ENCODE data around the gene WRAP73.

Gene WRAP73

DNA sequence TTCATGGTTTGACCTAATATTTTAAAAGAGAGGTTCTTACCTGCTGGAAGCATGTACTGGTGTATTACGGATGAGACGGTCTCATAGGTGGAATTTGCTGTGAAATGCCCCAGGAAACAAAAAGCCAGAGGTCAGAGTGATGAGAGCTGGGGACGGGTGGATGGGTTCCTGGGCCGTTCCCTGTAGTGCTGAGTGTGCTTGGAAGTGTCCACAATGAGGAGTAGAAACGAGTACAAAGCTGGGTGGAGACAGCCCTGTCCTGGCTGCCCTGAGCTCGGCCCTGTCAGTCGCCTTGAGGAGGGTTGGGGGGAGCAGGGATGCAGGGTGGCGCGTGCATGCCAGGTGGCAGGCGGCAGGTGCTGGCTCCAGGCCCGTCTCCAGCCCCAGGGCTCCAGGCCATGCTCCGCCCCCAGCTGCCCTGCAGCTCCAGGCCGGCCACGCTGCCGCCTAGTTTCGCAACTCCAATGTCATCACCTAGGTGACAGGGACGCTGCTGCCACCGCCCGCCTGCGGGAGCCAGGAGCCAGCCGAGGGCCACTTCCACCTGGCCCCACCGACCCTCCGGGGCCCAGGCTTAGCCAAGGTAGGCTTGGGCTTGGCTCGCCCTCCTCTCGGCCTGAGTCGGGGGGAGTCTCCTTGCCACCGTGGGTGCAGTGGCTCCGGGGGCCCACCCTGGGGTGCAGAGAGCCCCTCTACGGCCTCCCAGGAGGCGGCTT is 18.8 kb upstream of the WRAP73 start:
- no peak for DNase-seq (ENCODE audit: low spot score)

DNA sequence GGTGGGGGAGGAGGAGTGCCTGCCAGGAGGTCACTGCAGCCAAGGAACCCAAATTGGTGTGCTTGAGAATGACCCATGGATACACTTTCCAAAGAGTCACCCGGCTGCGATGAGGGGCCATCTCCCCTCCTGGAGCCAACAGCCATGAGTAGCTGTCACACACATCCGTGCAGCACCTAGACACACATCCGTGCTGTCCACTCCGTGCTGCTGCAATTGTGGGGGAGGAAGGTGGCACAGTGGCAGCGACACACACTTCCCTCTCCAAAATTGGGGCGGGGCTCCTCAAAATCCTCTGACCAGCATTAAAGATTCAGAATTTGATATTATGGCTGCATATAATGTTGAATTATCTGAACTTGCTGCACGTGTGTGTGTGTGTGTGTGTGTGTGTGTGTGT is 18.2 kb upstream of the WRAP73 start:
- no peak for DNase-seq (ENCODE audit: low spot score)

DNA sequence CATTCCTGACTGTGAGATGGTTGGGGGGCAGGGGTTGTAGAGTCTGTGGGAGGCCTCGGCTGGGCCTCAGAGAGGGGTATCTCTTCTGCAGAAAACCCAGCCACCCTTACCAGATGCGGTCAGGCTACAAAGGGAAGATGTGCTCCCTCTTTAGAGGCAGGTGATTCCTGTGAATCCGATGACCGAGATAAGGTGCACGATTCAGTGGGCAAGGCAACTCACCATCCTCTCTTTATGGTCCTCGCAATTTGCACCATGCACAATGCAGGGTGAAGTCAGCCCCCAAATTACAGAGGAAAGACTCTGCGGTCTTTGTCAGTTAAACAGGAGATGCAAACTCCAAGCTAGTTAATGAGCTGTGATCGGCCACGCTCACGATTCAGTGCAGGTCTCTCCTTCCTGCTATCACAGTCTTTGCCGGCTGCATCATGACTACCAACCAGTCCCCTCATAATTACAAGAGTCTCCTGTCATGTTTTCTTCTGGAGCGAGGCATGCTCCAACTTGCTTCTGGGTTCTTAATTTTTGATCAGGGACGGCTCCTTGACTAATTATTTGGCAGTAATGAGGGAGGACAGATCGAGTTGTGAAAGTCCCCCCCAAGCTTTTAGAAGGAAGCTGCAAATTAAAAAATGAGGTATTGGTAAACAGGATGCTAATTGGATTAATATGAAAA is 14.9 kb upstream of the WRAP73 start:
- no peak for DNase-seq (ENCODE audit: low spot score)

DNA sequence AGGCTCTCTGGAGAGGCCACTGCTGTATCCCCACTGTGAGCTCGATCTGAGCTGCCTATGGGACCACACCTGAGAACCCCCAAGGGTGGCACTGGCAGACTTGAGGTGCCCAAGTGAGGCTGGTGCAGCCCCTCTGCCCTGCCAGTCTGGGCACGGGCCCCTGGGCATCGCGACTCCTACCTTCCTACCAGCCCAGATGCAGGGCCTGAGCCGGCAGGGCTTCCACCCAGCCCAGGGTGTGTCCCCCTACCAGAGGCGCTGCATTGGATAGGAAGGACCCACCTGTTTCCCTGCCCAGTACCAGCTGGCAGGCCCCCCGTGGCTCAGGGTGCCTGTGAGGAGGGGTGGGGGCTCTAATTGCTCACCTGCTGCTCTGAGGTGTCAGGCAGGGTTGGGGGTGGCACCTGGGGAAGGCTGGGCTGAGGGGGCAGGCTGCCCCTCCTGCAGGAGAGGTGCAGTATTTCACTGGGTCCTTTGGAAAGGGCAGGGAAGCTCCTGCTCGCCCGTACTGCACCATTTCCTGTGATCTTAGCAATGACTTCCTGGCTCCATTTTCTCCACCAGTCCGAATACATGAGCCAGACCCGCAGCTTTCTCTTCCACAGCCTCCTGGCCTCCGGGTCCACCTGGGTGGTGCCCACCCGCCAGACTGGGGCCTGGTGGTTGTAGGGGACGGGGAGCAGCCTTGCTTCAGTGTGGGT is 14.2 kb upstream of the WRAP73 start:
- no peak for DNase-seq (ENCODE audit: low spot score)

DNA sequence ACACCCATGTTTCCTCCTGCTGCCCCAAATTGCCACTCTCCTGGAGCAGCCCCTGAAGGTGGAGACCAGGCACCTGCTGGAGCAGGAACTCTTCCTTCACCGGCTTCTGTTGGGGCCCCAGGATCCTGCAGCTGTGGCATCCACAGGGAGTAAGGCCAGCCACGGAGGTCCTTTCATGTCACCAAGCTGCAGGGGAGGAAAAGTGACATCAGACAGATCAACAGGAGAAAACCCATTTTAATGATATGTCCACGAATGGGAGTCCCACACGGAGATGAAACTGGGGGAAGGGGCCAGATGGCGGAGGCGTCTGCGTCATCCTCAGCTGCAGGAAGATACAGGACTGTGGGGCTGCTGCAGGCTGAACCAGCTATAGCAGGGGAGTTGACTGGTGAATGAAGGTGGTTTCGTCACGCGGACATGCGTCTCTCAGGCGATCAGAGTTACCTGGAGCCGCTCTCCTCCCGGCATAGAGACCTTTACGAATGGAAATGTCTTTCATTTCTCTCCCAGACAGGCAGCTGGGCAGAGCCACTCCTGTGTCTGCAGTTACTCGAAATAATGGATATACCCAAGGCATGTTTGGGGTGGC is 12.3 kb upstream of the WRAP73 start:
- no peak for DNase-seq (ENCODE audit: low spot score)

DNA sequence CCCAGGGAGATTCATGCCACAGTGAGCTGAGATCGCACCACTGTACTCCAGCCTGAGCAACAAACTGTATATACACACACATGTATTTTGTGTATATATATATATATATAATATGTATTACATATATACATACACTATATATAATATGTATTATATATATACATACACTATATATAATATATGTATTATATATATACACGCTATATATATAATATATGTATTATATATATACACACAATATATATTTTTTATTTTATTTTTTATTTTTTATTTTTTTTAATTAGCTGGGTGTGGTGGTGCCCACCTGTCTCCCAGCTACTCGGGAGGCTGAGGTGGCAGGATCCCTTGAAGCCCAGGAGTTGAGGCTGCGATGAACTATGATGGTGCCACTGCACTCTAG is 11.7 kb upstream of the WRAP73 start:
- DNase-seq (ENCODE audit: low spot score) = no peak

DNA sequence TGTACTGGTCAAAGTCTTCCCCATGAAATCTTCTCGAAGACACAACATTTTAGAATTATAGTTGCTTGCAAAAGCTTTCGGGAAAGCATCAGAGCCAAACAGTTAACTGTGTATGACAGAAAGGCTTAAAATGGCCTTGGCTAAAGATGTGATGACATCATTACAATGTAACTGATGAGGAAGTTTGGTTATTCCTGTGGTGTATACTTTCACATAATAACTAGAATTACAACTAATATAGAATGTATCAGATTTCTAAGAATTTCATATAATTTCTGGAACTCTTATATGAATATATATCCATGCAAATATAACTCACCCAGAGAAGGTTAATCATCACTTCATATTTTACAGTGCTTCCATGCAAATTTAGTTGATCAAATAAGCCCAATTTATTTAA is 10.8 kb upstream of the WRAP73 start:
- DNase-seq (ENCODE audit: low spot score) = no peak

DNA sequence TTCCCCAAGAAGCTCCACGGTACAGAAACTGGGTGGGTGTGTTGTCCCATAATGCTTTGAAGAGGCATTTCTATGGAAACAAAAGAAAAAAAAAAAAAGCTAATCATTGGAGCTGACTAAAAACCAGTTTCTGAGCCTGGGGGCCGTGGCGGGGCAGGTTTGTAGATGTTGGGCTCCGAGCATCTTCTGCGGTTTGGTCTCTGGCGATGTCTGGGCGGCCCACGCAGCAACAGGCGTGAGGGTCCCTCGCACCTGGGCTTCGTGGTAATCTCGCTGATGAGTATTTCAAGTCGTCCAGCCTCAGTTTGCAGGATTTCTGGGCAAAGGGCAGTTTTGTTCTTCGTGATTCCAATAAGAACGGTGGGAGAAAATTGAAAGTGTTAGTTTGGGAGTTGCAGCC is 9.2 kb upstream of the WRAP73 start:
- no peak for DNase-seq (ENCODE audit: low spot score)

DNA sequence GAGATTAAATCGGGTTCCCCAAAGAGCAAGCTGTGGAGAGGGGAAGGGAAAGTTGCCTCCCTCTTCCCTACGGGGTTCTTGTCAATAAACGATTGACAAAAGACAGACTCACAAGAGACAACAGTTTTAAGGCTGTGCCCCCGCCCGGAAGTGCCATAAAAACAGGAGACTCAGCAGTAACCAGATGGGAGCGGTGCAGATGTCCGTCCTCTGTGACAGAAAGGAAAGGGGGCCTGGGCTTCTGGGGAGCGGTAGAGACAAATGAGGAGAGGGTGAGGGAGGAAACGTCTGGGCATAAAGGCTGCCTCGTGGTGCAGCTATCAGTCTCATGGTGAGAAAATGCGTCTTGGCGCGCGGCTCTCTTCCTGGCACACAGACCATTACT is 8.3 kb upstream of the WRAP73 start:
- DNase-seq (ENCODE audit: low spot score) = no peak

DNA sequence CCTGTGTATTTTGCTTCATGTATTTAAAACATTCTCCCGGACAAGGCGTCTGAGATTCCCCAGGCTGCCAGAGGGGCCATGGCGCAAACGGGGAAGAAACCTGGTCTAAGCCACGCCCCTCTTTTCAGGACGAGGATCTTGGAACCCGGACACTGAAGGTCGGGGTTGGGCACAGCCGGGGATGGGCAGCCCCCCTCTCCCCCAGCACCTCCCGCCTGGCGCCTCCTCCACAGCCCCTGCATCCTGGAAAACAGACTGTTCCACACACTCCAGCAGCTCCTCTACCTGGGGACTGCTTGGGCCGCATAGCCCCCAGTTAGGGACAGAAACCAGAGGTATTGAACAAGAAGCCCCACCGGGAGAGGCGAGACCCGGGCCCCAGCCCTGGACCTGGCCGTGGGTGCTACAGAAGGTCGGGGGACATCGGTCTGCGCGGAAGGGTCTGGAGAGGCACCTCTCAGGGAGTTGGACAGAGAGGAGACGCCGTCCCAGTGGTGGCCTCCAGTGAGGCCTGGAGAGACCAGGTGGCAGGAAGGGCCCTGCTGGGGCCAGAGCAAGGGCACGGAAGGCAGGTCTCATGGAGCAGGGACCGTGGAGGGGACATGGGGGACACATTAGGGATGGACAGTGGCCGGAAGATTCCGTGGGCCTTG is 7.8 kb upstream of the WRAP73 start:
- DNase-seq (ENCODE audit: low spot score) = no peak

DNA sequence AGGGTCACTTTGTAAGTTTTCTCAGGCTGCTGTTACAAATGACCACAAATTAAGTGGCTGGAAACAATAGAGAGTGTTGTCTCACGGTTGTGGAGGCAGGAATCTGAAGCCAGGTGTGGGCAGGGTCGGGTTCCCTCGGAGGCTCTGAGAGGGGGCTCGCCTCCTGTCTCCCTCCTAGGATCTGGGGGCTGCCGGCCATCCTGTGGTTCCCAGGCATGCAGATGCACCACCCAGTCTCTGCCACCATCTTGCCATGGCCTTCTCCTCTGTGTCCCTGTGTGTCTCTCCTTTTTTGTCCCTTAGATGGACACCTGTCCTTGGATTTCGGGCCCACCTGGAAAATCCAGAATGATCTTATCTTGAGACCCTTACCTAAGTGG is 7.2 kb upstream of the WRAP73 start:
- DNase-seq (ENCODE audit: low spot score) = no peak

DNA sequence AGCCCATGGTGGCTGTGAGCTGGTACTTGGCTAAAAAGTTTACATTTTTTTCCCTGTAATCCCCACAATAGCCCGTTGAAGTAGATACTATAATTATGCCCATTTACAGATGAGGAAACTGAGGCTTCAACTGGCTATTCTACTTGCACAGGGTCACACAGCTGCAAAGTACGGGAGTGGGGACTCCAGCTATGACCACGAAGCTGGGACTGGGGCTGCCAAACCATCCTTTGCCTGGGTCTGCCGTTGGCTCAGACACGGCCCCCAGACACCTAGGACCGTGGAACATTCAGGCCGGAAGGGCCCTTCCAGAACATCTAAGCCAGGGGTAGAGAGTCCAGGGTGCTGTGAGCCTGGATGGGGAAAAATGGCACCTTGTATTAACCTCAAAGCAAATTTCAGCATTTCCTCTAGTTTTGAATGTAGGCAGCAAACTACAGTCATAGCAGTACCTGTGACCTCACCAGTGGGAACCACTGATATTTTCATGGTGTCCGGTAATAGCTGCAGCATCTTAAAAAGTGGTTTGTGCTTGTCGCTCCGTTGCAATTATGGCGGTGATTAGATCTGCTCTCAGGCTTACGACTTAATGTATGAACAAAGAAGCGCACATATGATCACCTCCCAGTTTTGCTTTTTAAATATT is 6.7 kb upstream of the WRAP73 start:
- DNase-seq (ENCODE audit: low spot score) = no peak

DNA sequence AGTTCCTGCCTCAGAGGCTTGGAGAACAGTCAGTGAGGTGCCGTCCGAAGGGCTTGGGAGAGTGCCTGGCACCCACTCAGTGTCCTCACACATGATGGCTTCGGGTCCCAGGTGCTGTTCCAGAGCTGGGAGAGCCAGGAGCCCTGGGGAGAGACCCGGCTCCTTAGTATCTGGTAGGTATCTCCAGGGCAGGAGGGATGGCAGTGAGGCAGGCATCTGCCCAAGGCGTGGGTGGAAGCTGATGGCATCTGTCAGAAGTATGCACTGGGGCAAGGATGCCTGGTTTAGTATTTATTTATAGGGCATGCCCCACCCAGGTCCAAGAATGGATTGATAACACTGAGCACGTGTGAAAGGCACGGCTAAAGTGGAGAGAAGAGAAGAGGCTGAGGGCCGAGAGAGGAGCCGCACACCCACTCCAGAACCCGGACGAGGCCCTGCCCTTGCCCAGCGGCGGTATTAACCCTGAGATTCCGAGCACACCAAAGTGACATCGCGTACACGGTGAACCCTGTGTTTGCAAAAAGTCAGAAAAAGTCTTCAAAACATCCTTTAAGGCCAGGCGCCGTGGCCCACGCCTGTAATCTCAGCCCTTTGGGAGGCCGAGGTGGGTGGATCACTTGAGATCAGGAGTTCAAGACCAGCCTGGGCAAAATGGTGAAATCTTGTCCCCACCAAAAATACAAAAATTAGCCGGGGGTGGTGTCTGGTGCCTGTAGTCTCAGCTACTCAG is 4.8 kb upstream of the WRAP73 start:
- no peak for DNase-seq (ENCODE audit: low spot score)

DNA sequence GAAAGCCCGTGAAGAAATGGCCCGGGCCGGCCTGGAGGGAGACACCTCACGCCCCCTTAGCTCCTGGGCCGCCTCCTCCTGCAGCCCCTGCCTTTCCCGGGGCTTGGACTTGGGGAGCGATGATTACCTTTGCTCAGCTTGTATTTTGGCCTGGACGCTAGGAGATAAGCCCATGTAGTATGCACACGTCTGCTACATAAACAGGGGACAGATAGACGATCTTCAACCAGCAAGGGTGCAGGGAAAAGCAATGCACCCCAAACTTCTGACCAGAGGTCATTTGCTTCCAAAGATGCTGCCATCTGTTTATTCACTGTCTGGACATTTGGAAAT is 3.3 kb upstream of the WRAP73 start:
- DNase-seq (ENCODE audit: low spot score) = no peak

DNA sequence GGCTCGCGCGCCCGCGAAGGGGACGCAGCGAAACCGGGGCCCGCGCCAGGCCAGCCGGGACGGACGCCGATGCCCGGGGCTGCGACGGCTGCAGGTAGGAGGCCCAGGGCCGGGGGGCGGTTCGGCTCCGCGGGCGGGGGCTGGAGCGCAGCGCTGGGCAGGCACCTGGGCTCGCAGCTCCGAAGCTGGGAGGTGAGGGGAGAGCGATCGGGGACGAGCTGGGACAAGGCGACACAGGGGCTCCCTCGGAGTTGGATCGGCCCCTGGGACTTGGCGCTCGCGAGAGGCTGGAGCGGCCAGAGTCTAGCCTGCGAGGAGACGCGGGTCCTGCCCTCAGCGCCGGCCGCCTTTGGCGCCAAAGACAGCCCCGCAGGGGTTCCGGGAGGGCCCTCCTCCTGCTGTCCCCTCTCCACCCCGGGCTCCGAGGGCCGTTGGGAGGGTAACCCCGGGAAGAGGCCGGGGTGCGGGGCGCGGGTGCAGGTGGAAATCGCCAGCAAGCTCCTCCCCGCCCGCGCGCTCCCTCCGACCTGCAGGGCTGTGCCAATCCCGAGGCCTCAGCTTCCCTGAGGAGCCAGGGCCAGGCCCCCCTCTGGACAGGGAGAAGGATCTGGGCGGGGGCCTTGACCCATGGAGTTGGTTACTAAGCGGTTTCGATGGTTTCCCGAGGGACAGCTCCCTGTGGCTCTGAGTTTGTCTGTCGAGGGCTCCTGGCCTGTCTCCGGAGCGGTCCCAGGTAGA is 2.8 kb upstream of the WRAP73 start:
- DNase-seq (ENCODE audit: low spot score) = no peak

DNA sequence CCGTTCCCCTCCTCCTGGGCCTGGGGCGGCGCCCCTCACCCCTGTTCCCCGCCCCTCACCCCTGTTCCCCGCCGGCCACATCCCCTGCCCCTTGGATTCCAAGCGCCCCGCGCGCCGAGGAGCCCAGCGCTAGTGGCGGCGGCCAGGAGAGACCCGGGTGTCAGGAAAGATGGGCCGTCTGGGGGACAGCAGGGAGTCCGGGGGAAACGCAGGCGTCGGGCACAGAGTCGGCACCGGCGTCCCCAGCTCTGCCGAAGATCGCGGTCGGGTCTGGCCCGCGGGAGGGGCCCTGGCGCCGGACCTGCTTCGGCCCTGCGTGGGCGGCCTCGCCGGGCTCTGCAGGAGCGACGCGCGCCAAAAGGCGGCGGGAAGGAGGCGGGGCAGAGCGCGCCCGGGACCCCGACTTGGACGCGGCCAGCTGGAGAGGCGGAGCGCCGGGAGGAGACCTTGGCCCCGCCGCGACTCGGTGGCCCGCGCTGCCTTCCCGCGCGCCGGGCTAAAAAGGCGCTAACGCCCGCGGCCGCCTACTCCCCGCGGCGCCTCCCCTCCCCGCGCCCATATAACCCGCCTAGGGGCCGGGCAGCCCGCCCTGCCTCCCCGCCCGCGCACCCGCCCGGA is 2.1 kb upstream of the WRAP73 start, which contains the start of gene TP73:
TP73 (plus strand) TSS at position 587 of the 618 bp plus-strand sequence. CDS start 29,850 bp downstream, outside the sequence.
- no peak for DNase-seq (ENCODE audit: low spot score)

DNA sequence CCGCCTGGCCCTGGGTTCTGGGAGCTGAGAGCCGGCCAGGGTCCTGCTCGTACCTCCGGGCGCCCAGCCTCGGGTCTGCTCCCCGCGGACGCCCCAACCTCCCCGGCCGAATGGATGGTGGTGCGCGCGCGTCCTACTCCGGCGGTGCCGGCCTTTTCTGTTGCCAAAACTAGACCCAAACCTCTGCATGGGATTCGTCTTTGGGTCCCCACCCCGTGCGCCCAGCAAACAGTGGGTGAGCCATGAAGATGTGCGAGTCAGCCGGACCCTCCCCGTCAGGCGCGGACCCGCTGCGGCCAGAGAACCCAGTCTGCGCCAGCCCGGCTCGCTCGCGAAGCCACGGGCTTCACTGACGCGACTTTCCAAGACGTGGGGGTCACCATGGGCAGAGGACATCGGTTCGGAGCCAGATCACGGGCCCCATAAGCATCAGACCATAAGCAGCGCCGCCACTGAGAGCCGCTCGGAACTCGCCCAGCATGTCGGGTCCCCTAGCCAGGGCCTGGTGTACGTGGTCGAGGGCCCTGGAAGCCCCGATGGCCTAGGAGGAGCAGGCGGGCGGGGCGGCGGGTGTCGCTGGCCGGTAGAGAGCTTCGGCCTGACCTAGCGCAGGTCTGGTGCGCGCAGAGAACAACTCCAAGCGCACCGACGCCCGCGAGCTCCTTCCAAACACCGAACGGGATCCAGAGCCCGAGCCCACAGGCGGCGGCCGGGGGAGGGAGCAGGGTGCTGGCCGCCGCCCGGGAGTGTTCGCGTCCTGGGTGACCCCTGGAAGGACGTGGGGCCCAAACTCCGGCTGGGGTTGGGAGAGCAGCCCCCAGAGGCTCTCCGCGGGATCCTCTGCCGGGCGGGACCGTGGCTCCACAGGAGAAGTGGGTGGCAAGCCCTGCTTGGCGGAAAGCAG is 1.4 kb upstream of the WRAP73 start:
- no peak for DNase-seq (ENCODE audit: low spot score)

DNA sequence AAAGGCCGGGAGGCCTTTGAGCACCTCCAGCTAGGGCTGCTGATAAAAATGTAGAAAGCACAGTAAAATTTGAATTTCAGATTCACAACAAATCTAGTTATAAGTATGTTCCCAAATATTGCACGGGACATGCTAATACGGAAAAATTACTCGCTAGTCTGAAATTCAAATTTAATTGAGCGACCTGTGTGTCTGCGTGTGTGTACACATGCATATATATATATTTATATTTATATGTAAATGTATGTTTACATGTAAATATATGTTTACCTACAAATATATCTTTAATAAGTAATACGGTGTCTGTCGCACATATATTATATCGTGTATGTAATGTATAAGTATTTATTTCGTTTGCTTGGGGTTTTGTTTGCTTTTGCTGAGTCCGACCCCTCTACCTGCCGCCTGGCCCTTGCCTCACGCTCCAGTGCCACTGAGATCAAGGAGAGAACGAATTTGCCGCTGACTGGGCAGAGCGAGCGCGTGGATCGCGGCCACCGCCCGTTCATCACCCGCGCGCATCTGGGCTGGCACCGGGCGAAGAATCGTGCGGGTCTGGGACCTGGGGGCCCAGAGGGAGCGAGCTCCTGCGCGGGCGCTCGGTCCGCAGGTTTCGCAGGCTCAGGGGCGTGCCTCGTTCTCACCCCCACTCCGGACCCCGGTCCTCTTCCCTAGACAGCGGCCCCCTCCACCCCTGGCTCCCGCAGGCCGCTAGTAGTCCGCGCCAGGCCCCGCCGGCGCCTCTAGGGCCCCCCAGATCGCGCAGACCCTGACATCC is 534 bp upstream of the WRAP73 start:
- DNase-seq (ENCODE audit: low spot score) = no peak
